Stomach (tissue), 9 donors: ENCODE measurements around the gene MAF. TPM values are rescaled to one million over a fixed set of nuclear protein-coding genes. Genes with fewer than 3 reads are reported as not detected.

Experiments used
- DNase-seq, 2 donors: peaks; one replicate each; pipeline versions ENCODE4 v3.0.0 to v3.0.0-alpha.2; 2013 to 2019
- H3K27ac ChIP-seq, 5 donors: fragments of 200-600 bp in 4 of 5; sonication (generic) in 4 of 5; one replicate each; pipeline ENCODE4 v1.5.1; 2013 to 2019; ENCODE audit warnings: mild to moderate bottlenecking in 1 of 5, moderate library complexity in 1 of 5
- H3K27me3 ChIP-seq, 3 donors: fragments of 200-600 bp; sonication (generic); one replicate each; pipeline ENCODE4 v1.5.1; 2017 to 2019; ENCODE audit warnings: mixed run types in 1 of 3
- H3K36me3 ChIP-seq, 4 donors: fragments of 200-600 bp; sonication (generic); 1 replicate in 3 of 4; 2 replicates in 1 of 4; pipeline ENCODE4 v1.5.1; 2016 to 2019
- H3K4me1 ChIP-seq, 4 donors: fragments of 200-600 bp; sonication (generic); one replicate each; pipeline ENCODE4 v1.5.1; 2016 to 2019
- H3K4me3 ChIP-seq, 4 donors: fragments of 200-600 bp; sonication (generic) in 3 of 4; one replicate each; pipeline ENCODE4 v1.5.1; 2016 to 2019; ENCODE audit warnings: mild to moderate bottlenecking in 1 of 4
- H3K9me3 ChIP-seq, 4 donors: fragments of 200-600 bp; sonication (generic); one replicate each; pipeline ENCODE4 v1.5.1; 2016 to 2019
- EP300 ChIP-seq: sonication (generic); formaldehyde crosslinking; IDR thresholded peaks from one replicate; pipeline ENCODE4 v1.6.1; 2017; ENCODE audit warnings: antibody characterized with exemption
- POLR2A ChIP-seq, 4 donors: fragments of 450-650 bp; IDR thresholded peaks; one replicate each; pipeline ENCODE4 v1.6.1; 2016; ENCODE audit warnings: antibody characterized with exemption in 4 of 4, control low read depth in 2 of 4, mild to moderate bottlenecking in 1 of 4, moderate library complexity in 1 of 4
- POLR2AphosphoS5 ChIP-seq, 3 donors: sonication (generic); formaldehyde crosslinking; IDR thresholded peaks; one replicate each; pipeline ENCODE4 v1.6.1; 2016; ENCODE audit warnings: antibody characterized with exemption in 3 of 3
- WGBS, 5 donors: extraction: QIAGEN DNeasy Blood & Tissue Kit in 3 of 5; methylation state at CpG; one replicate each; pipeline versions ENCODE4 v1.1.5 to v1.1.7; 2013 to 2018; 5-methylcytosine and 5-hydroxymethylcytosine counted together
- intact Hi-C: fragments of 100-400 bp; cut with DNase I; formaldehyde crosslinking; loops from one replicate; pipeline ENCODE4 v1.15.1; 2023; ENCODE audit warnings: low total_unique reads
- polyA plus RNA-seq, 3 donors: library from polyadenylated mRNA; stranded (reverse); fragments of 200-250 nt; gene quantifications; one replicate each; pipeline ENCODE4 v1.2.3, GENCODE V29; 2013
- total RNA-seq, 5 donors: library from RNA; depleted of rRNA; stranded (reverse); fragments of >200 nt; gene quantifications; one replicate each; pipeline versions ENCODE4 v1.1.0 to v1.2.3, GENCODE V29; 2014 to 2016
- TF ChIP-seq, protein P1 (sequence below), 7 experiments: fragments of 450-650 bp in 4 of 7; fragments of 200-600 bp in 3 of 7; sonication (generic) in 3 of 7; IDR thresholded peaks; one replicate each; pipeline ENCODE4 v1.5.1; 2016 to 2019; ENCODE audit warnings: antibody characterized with exemption in 7 of 7, control low read depth in 2 of 7, mild to moderate bottlenecking in 1 of 7
- donor health status: healthy with polysubstance abuse.
- donor health status: Bipolar disorder and iron deficiency.
- donor health status: healthy.

Gene MAF
- total and polyA plus RNA-seq, 8 donors = 7.5 to 159 (median 14.2) TPM

DNA sequence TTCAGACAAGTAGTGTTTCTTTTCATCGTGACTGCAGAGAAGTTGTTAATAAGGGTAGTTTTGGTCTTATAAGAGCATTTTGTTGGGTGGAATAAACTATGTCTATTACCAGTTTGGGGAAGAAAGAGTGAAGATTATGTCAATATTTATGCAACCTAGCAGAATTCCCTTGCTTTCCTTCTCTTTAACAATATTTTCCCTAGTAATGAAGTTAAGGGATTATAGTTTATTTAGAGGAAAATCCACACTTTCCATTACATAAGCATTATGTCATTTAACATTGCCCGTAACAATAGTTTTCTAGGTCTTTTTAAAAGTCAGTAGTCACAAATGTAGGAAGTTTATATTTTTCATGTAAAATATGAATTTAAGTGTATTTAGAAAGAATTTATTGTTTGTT lies 2.5 kb upstream of the MAF start:
- no peak for DNase-seq
- Histone ChIP-seq H3K27me3 (no peaks in the 10 kb centered on the region), H3K9me3 (no peaks in the 10 kb centered on the region), H3K36me3 (no peaks in the 10 kb centered on the region), H3K27ac (peak overlapping the region in 4 of 5 donors; percentile 3 to 97 (median 96)), H3K4me3 (peak overlapping the region in 1 of 4 donors; percentile 82), H3K4me1 (peaks cover 9 to 35% (median 14%) of the 10 kb centered on the region in 4 donors)
- WGBS, 5 donors = 64 to 74% (median 70%) methylated on average over 2 of the region's 2 CpGs
- TF ChIP-seq EP300 = no peak
- TF ChIP-seq, protein P1, sequence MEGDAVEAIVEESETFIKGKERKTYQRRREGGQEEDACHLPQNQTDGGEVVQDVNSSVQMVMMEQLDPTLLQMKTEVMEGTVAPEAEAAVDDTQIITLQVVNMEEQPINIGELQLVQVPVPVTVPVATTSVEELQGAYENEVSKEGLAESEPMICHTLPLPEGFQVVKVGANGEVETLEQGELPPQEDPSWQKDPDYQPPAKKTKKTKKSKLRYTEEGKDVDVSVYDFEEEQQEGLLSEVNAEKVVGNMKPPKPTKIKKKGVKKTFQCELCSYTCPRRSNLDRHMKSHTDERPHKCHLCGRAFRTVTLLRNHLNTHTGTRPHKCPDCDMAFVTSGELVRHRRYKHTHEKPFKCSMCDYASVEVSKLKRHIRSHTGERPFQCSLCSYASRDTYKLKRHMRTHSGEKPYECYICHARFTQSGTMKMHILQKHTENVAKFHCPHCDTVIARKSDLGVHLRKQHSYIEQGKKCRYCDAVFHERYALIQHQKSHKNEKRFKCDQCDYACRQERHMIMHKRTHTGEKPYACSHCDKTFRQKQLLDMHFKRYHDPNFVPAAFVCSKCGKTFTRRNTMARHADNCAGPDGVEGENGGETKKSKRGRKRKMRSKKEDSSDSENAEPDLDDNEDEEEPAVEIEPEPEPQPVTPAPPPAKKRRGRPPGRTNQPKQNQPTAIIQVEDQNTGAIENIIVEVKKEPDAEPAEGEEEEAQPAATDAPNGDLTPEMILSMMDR (IDR thresholded peaks at IDR 0.05) = no peak
- no peak for TF ChIP-seq POLR2AphosphoS5 (IDR thresholded peaks at IDR 0.05)
- no peak for TF ChIP-seq POLR2A (IDR thresholded peaks at IDR 0.05)
- intact Hi-C loops = loop anchor here (10.0 kb wide), 1 partner anchor 1098 kb away; no protein-coding TSS in a partner anchor

DNA sequence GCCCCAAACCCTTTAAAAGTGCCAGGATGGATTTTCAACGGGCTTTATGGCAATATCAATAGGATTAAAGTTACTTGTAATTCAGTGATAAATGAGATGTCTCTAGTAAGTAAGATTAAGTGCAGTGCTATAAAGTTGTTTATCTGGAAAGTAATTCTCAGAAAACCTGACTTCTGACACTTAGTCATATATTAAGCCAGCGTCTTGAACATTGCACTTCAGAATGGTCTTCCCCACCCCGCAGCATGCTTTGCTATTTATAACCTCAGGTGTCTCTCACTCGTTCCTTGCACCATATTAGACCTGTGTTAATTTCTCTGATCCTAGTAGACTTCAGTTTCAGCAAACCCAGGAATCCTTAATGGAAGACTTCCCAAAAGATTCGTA lies 2.1 kb upstream of the MAF start:
- Histone ChIP-seq H3K36me3 (no peaks in the 10 kb centered on the region), H3K9me3 (no peaks in the 10 kb centered on the region), H3K27ac (peak overlapping the region; percentile 3 to 97 (median 96)), H3K27me3 (no peaks in the 10 kb centered on the region), H3K4me3 (peak overlapping the region in 3 of 4 donors; percentile 10 to 89 (median 82)), H3K4me1 (peaks cover 9 to 30% (median 12%) of the 10 kb centered on the region in 4 donors)
- no peak for TF ChIP-seq POLR2AphosphoS5 (IDR thresholded peaks at IDR 0.05)
- TF ChIP-seq POLR2A (IDR thresholded peaks at IDR 0.05) = no peak
- TF ChIP-seq EP300 = no peak
- TF ChIP-seq, protein P1 (IDR thresholded peaks at IDR 0.05) = no peak
- peak in 1 of 2 donors; percentile 44 for DNase-seq
- intact Hi-C loops = loop anchor here (10.0 kb wide), 1 partner anchor 1098 kb away; no protein-coding TSS in a partner anchor
- 14 to 24% (median 18%) methylated on average over 5 of the region's 5 CpGs for WGBS, 5 donors

DNA sequence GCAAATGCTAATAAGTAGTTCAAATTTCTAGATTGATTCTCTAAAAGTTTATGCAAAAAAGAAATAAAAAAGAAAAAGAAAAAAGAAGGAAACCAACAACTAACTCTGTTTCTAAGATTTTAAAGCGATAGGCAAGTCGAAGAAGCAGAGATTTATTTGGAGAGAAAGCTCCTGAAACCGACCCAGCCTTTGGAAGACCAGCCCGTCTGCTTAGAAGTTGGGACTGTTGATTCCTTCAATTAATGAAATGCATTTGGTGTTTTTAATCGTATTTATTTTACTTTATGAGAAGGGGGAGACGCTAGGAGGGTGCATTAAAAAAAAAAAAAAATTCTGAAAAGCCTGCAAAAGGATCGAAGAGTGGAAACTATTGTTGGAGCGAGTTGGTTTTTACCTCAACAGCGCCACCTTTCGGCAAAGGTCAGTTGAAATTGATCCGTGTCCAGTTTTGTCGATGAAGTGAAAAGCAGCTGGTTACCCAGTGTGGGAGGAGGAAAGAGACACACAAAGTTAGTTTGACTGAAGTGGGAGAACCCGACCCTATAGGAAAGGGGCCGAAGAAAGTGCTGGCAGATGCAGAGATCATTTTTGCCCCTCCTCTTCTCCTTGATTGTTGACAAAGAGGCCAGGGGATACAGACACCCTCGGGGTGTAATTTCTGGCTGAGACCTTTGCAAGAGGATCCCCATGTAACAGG lies 1.5 kb upstream of the MAF start:
- Histone ChIP-seq H3K9me3 (no peaks in the 10 kb centered on the region), H3K4me1 (peaks cover 9 to 26% (median 10%) of the 10 kb centered on the region in 4 donors), H3K27ac (peak overlapping the region; percentile 94 to 99 (median 96)), H3K36me3 (no peaks in the 10 kb centered on the region), H3K4me3 (peak overlapping the region; percentile 81 to 89 (median 82)), H3K27me3 (no peaks in the 10 kb centered on the region)
- intact Hi-C loops = loop anchor here (10.0 kb wide), 1 partner anchor 1097 kb away; no protein-coding TSS in a partner anchor
- 1 to 2% (median 2%) methylated on average over 15 of the region's 15 CpGs for WGBS, 5 donors
- TF ChIP-seq, protein P1 (IDR thresholded peaks at IDR 0.05) = peak in 5 of 7 experiments; percentile 51 to 85 (median 78)
- TF ChIP-seq POLR2AphosphoS5 (IDR thresholded peaks at IDR 0.05) (peak in 2 of 3 donors; percentile 23 to 63), EP300 (no peak), POLR2A (IDR thresholded peaks at IDR 0.05) (no peak)
- DNase-seq = peak; percentile 86 to 95

DNA sequence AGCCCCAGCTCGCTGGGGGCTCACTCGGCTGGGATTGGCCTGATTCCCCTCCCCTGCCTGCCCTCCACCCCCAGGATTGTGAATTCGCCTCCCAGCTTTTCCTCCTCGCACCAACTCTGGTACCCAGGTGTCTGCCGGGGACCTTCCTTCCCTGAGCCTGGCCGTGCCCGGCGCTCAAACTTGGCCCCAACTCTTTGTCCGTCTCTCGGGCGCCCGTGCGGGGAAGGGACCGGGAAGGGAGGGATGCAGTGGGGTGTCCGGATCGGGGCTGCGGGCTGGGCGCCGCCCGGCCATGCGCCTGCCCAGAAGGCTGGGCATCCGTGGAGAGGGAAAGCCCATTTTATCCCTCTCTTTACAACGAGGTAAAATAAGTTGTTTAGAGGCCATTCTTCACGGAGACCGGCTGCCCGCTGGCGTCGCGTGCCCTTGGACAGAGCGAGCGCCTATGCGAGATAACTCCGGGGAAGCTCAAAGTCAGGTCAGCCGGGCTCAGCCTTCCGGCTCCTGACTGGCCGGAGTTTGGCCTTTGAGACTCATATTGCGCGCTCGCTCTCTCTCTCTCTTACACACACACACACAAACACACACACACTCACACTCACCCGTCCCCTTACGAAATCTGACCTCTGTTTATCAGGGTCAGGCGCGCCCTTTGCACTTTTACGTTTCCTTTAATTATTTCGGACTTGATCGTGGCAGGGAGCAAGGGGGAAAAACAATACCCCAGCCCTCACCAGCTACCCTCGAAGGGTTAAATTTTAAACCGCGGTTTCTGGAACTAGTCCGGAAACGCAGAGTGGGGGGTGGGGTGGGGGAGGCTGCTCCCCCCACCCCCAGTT lies 774 bp upstream of the MAF start:
- Histone ChIP-seq H3K27ac (peak overlapping the region; percentile 94 to 99 (median 96)), H3K4me1 (peaks cover 9 to 32% (median 14%) of the 10 kb centered on the region in 4 donors), H3K27me3 (no peaks in the 10 kb centered on the region), H3K4me3 (peak overlapping the region; percentile 81 to 89 (median 82)), H3K36me3 (no peaks in the 10 kb centered on the region), H3K9me3 (no peaks in the 10 kb centered on the region)
- DNase-seq = peak; percentile 72 to 74
- peak in 1 of 3 donors; percentile 65 for TF ChIP-seq POLR2AphosphoS5 (IDR thresholded peaks at IDR 0.05)
- TF ChIP-seq POLR2A (IDR thresholded peaks at IDR 0.05) = no peak
- TF ChIP-seq, protein P1 (IDR thresholded peaks at IDR 0.05) = no peak
- TF ChIP-seq EP300 = no peak
- intact Hi-C loops = loop anchor here (10.0 kb wide), 1 partner anchor 1097 kb away; no protein-coding TSS in a partner anchor
- WGBS, 5 donors = 0 to 1% (median 1%) methylated on average over 46 to 51 of the region's 51 CpGs
